MV-4-11 (cell line): ENCODE data around the gene ZCCHC17.
"Not testable (repeated sequence)": the region's sequence is repeated elsewhere in the genome, so short reads cannot be mapped to it uniquely, and the experiment has no call there.

Source experiments
- DNase-seq: peaks from one replicate; lab custom pipeline; 2025; lab: John Stamatoyannopoulos, UW

The ZCCHC17 gene

DNA sequence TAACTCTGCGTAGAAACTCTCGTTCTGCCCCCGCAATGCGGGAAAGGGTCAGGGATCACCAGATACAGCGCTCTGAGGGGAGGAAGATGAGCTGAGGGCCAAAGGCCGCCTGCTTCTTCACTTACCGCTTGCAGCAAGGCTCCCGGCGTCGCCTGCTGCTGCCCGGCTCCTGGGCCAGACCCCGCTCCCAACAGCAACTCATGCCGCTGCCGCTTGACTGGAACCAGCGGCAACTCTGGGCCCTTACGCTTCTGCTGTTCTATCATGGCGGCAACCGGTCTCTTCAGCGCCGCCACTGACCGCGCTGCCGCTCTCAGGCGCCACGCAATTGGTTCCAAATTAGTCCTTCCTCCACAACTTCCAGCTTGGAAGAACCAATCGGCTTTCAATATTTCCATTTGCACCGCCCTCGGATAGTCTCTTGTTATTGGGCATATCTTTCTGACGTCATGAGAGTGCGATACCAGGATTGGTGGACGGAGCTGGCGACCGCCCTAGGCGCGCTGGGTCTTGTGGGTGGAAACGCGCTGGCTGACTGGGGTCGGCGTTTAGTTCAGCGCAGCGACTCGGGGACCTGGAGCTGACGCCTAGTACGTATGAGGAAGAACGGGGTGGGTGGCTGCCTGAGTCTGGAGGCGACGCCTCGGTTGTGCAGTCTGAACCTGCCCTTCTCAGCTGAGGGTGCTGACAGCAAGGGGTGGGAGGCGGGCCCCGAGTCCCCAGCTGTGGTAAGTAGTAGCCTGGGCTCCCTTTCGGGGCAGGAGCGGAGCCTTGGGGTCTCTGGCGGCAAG lies at the start of gene ZCCHC17, which contains the start of gene SNRNP40:
TSS of gene ZCCHC17 (plus strand) at position 547 of the 791 bp plus-strand sequence. CDS start 13,067 bp downstream, outside the sequence.
TSS of gene SNRNP40 (minus strand) at position 303 of the 791 bp plus-strand sequence. CDS start at position 266, 37 bp downstream.
- DNase-seq: peak; percentile 100

GRCh38 chr1:31248276-31248675 lies 48.6 kb upstream of the ZCCHC17 start:
- DNase-seq: no peak

DNA sequence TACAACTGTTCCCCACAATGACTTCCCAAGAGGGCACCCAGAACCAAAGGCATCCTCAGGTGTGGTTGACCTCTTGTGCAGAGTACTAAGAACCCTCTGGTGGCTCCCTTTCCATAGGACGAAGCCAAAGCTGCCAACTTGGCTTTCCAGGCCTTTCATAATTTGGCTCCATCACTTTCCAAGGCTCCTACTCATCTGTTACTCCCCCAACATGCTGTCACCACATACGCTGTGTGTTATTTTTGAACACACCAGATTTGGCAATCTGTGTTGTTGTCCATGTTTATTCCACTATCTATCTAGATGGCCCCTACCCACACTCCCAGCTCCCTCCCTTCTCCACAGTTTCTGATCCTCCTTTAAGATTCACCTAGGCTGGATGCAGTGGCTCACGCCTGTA lies 47.0 kb upstream of the ZCCHC17 start:
- DNase-seq: no peak

DNA sequence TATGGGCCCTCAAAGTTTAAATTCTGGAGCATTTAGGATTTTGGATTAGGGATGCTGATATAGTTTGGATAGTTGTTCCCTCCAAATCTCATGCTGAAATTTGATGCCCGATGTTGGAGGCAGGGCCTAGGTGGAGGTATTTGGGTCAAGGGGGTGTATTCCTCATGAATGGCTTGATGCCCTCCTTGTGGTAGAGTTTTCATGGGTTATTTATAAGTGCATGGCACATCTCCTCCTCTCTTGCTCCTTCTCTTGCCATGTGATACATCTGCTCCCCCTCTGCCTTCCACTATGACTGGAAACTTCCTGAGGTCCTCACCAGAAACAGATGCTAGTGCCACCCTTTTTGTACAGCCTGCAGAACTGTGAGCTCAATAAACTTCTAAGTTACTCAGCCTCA lies 39.6 kb upstream of the ZCCHC17 start:
- no peak for DNase-seq

DNA sequence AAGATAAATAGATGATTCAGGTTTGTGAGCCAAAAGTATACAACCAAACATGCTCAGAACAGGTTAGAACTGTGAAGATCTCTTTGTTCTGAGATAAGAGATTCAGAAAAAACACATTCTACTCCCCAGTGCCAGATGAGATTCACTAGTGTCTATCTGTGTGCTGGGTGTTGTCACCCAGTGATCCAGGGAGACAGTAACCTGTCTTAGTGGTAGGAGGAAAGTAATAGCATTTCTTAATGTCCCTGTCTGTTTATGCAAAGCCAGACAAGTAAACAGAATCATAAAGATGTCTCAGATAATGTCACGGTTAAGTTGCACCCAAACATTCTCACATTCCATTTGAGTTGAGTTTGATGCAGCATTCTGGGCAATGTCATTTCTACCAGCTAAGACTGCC lies 38.3 kb upstream of the ZCCHC17 start:
- DNase-seq: no peak

DNA sequence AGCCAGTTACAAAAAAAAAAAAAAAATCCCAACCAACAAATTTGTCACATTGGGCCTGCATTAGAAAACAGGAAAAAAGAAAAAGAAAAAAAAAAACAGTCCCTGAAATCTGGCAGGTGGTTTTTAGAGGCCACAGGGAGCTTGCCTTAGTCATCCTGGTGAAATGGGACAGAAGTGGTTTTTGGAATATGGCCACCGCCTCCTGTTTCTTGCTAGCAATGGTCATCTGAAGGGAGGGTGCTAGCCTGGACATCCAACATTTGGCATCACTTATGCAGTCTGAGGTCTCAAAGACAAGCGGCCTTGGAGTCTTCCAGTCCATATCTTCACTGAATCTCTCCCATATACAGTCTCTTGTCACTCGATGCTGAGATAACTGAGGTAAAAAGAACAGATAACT lies 37.1 kb upstream of the ZCCHC17 start:
- DNase-seq: no peak

DNA sequence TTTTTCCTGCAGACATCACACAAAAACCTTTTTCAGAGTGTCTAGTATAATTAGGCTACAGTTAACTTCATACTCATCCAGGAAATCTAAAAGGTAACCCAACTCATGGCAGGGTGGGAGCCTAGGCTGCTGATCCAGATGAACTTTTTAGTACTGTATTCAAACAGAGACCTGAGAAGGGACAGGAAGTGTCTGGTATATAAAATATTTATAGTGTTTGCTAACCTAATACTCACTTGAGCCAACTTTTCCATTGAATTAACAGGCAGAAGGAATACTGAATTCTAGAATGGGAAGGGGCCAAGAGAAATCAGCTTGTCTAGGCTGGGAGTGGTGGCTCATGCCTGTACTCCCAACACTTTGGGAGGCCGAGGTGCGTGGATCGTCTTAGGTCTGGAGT lies 34.9 kb upstream of the ZCCHC17 start:
- DNase-seq: no peak

DNA sequence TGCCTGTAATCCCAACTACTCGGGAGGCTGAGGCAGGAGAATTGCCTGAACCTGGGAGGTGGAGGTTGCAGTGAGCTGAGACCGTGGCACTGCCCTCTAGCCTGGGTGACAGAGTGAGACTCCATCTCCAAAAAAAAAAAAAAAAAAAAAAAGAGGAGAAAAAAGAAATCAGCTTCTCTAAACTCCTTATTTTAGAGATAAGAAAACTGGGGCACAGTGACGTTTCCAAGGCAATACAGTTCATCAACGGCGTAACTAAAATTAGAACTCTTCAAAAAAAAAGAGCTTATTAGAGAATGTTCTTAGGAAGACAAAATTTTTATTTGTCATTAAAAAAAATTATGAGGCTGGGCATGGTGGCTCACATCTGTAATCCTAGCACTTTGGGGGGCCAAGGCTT lies 34.4 kb upstream of the ZCCHC17 start:
- DNase-seq: not testable (repeated sequence)

- DNase-seq: no peak
These were observed 33.4 kb upstream of the ZCCHC17 start for GRCh38 chr1:31263408-31263807.

- DNase-seq: no peak
These were observed 31.9 kb upstream of the ZCCHC17 start for GRCh38 chr1:31264790-31265386.

- no peak for DNase-seq
These were observed 30.3 kb upstream of the ZCCHC17 start for GRCh38 chr1:31266547-31266946.

DNA sequence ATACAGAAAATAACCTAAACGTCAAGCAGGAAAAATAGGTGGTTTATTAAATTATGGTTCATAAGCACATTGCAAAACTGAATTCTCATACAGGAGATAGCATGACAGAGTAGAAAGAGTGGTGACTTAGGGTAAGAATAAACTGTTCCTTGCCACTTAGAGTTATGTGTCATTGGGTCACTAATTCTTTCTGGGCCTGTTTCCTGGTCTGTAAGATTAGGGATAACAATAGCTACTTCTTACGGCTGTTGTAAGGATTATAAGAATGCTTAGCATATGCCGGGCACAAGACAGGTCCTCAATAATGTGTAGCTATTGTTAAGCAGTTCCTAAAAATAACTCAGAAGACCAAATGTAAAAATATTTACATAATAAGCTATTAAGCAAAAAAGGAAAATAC lies 24.5 kb upstream of the ZCCHC17 start:
- no peak for DNase-seq

DNA sequence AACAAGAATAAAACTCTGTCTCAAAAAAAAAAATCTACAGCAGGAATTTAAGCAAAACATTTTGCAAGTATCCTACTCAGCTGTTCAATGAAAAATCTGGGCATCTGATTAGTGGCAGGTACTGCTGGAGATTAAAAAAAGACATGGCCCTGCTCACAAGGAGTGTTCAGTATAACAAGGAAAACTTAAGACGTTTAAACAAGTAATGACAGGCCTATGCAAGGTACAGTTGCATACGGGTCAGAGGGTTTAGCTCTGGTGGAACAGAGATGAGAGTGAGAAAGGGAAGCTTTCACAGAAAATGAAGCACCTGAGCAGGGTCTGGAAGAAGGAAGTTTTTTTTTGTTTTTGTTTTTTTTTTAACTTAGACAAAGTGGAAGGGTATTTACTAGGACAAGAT lies 23.2 kb upstream of the ZCCHC17 start:
- no peak for DNase-seq

GRCh38 chr1:31282426-31282825 lies 14.4 kb upstream of the ZCCHC17 start:
- DNase-seq: not testable (repeated sequence)

GRCh38 chr1:31287791-31288190 lies 9.0 kb upstream of the ZCCHC17 start:
- DNase-seq: not testable (repeated sequence)

- no peak for DNase-seq
These were observed 7.8 kb upstream of the ZCCHC17 start for GRCh38 chr1:31289021-31289420.

DNA sequence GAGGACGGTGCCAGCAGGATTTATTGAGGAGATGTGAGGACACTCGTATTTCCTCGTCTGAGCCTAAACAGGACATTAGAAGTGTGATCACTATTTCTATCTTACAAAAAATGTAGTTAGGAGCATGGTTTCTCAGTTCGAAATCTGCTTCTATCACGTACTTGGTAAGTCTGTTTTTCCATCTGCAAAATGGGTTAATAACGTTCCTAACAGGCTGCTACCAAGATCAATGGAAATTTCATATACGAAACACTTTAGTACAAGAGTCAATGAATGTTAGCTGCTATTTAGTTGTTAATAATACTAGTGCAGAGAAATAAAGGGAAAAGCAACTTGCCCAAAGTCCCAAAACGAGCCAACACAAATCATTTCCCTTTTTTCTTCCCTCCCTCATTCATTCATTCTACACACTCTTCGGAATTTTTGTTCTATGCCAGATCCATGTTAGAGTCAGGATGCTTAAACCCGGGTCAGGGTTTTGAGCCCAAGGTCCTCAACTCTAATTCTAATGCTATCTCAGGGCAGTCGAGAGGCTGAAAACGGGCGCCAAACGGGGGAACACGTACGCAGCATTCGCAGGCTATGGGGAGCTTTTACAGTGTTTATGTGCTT lies 852 bp upstream of the ZCCHC17 start:
- no peak for DNase-seq

- DNase-seq: no peak
These were observed 730 bp downstream of the ZCCHC17 start for GRCh38 chr1:31297277-31298247.

- no peak for DNase-seq
These were observed 2.5 kb downstream of the ZCCHC17 start for GRCh38 chr1:31299365-31299764.

- DNase-seq: no peak
These were observed 3.4 kb downstream of the ZCCHC17 start for GRCh38 chr1:31300193-31300592.

DNA sequence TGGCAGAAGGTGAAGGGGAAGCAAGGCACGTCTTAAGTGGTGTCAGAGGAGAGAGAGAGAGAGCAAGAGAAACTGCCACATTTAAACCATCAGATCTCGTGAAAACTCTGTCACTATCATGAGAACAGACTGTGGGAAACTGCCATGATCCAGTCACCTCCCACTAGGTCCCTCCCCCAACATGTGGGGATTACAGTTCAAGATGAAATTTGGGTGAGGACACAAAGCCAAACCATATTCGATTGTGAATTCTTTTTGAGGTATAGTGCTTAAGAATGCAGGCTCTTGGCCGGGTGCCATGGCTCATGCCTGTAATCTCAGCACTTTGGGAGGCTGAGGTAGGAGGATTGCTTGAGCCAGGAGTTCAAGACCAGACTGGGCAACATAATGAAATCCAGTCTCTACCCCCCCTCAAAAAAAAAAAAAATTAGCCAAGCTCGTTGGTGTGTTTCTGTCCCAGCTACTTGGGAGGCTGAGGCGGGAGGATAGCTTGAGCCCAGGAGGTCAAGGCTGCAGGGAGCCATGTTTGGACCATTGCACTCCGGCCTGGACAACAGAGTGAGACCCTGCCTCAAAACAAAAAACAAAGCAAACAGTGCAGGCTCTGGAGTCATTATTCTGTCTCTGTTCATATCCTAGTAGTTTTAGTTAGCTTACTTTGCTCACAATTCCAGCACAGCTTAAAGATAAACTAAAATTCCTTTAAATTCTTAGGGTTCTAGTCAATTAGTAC lies 6.0 kb downstream of the ZCCHC17 start:
- no peak for DNase-seq
